Measurements from ENCODE around the gene OR52J3.

Gene OR52J3

GRCh38 chr11:5065027-5065426 lies 18.7 kb downstream of the OR52J3 start:
- H3K9me3 Mint-ChIP-seq = no peaks in the 10 kb centered on the region
- H3K4me3 Mint-ChIP-seq = no peak overlapping the region
- H3K27ac Mint-ChIP-seq = no peak overlapping the region
- H3K36me3 Mint-ChIP-seq (ENCODE audit: low read depth) = no peaks in the 10 kb centered on the region
- H3K27me3 Mint-ChIP-seq (ENCODE audit: low read depth) = no peaks in the 10 kb centered on the region
- no peaks in the 10 kb centered on the region for H3K4me1 Mint-ChIP-seq (ENCODE audit: low read depth)

DNA sequence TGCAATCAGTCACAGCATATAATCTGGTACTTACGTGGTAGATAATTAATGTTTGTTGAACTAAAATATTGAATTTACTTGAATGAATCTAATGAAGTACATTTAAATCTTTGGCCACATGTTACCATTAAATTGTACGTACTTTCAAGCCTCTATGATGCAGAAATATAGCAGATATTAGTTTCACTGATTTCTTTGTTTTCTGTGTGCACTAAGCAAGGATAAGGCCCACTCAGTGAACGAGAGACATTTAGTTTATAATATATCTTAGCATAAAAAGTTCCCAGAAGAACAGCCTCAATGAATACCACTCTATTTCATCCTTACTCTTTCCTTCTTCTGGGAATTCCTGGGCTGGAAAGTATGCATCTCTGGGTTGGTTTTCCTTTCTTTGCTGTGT lies 22.9 kb downstream of the OR52J3 start, which contains the start of gene OR52E1:
Gene OR52E1 (plus strand): TSS at position 301 of the 400 bp plus-strand sequence.
- Mint-ChIP-seq H3K4me3 (no peak within 1 kb of the TSS), H3K27me3 (ENCODE audit: low read depth) (no peaks in the 10 kb centered on the region), H3K27ac (no peak within 1 kb of the TSS), H3K36me3 (ENCODE audit: low read depth) (no peaks in the 10 kb centered on the region), H3K4me1 (ENCODE audit: low read depth) (no peaks in the 10 kb centered on the region), H3K9me3 (no peaks in the 10 kb centered on the region)

GRCh38 chr11:5071799-5072198 lies 25.5 kb downstream of the OR52J3 start:
- Mint-ChIP-seq H3K4me1 (ENCODE audit: low read depth) (no peaks in the 10 kb centered on the region), H3K9me3 (no peaks in the 10 kb centered on the region), H3K36me3 (ENCODE audit: low read depth) (no peaks in the 10 kb centered on the region), H3K27ac (no peak overlapping the region), H3K4me3 (no peak overlapping the region), H3K27me3 (ENCODE audit: low read depth) (no peaks in the 10 kb centered on the region)

DNA sequence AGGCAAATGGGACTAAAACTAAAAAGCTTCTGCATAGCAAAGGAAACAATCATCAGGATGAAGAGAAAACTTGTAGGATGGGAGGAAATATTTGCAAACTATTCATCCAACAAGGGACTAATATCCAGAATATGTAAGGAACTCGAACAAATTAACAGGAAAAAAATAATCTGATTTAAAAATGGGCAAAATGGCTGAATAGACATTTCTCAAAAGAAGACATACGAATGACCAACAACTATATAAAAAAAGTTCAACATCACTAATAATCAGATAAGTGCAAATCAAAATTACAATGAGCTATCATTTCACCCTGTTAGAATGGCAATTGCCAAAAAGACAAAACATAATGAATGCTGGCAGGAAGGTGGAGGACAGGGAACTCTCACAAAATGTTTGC lies 35.1 kb downstream of the OR52J3 start:
- H3K27ac Mint-ChIP-seq = no peak overlapping the region
- no peaks in the 10 kb centered on the region for H3K27me3 Mint-ChIP-seq (ENCODE audit: low read depth)
- H3K4me3 Mint-ChIP-seq = no peak overlapping the region
- no peaks in the 10 kb centered on the region for H3K9me3 Mint-ChIP-seq
- no peaks in the 10 kb centered on the region for H3K36me3 Mint-ChIP-seq (ENCODE audit: low read depth)
- no peaks in the 10 kb centered on the region for H3K4me1 Mint-ChIP-seq (ENCODE audit: low read depth)

- Mint-ChIP-seq H3K9me3 (no peaks in the 10 kb centered on the region), H3K4me1 (ENCODE audit: low read depth) (no peaks in the 10 kb centered on the region), H3K27me3 (ENCODE audit: low read depth) (no peaks in the 10 kb centered on the region), H3K27ac (no peak overlapping the region), H3K4me3 (no peak overlapping the region), H3K36me3 (ENCODE audit: low read depth) (no peaks in the 10 kb centered on the region)
These were observed 37.3 kb downstream of the OR52J3 start for GRCh38 chr11:5083602-5084001.

- H3K4me1 Mint-ChIP-seq (ENCODE audit: low read depth) = no peaks in the 10 kb centered on the region
- no peaks in the 10 kb centered on the region for H3K9me3 Mint-ChIP-seq
- no peak overlapping the region for H3K4me3 Mint-ChIP-seq
- H3K27me3 Mint-ChIP-seq (ENCODE audit: low read depth) = no peaks in the 10 kb centered on the region
- H3K27ac Mint-ChIP-seq = no peak overlapping the region
- no peaks in the 10 kb centered on the region for H3K36me3 Mint-ChIP-seq (ENCODE audit: low read depth)
These were observed 42.2 kb downstream of the OR52J3 start for GRCh38 chr11:5088556-5088955.

GRCh38 chr11:5090668-5091067 lies 44.3 kb downstream of the OR52J3 start:
- Mint-ChIP-seq H3K4me3 (no peak overlapping the region), H3K36me3 (ENCODE audit: low read depth) (no peaks in the 10 kb centered on the region), H3K27me3 (ENCODE audit: low read depth) (no peaks in the 10 kb centered on the region), H3K9me3 (no peaks in the 10 kb centered on the region), H3K27ac (no peak overlapping the region), H3K4me1 (ENCODE audit: low read depth) (no peaks in the 10 kb centered on the region)

GRCh38 chr11:5092821-5093585 lies 46.7 kb downstream of the OR52J3 start:
- H3K27ac Mint-ChIP-seq = no peak overlapping the region
- H3K4me1 Mint-ChIP-seq (ENCODE audit: low read depth) = no peaks in the 10 kb centered on the region
- no peaks in the 10 kb centered on the region for H3K36me3 Mint-ChIP-seq (ENCODE audit: low read depth)
- no peaks in the 10 kb centered on the region for H3K27me3 Mint-ChIP-seq (ENCODE audit: low read depth)
- no peak overlapping the region for H3K4me3 Mint-ChIP-seq
- H3K9me3 Mint-ChIP-seq = no peaks in the 10 kb centered on the region

- no peak overlapping the region for H3K27ac Mint-ChIP-seq
- no peaks in the 10 kb centered on the region for H3K27me3 Mint-ChIP-seq (ENCODE audit: low read depth)
- H3K36me3 Mint-ChIP-seq (ENCODE audit: low read depth) = no peaks in the 10 kb centered on the region
- H3K4me3 Mint-ChIP-seq = no peak overlapping the region
- H3K4me1 Mint-ChIP-seq (ENCODE audit: low read depth) = no peaks in the 10 kb centered on the region
- no peaks in the 10 kb centered on the region for H3K9me3 Mint-ChIP-seq
These were observed 49.7 kb downstream of the OR52J3 start for GRCh38 chr11:5096011-5096410.
